Right lung (tissue), 5 donors: ENCODE data around the gene POU3F1. TPM values are rescaled to one million over a fixed set of nuclear protein-coding genes. Genes with fewer than 3 reads are reported as not detected.

ENCODE experiments used
- DNase-seq, 2 donors: peaks; one replicate each; pipeline ENCODE4 v3.0.0-alpha.2; 2013
- polyA plus RNA-seq, 5 donors: library from polyadenylated mRNA; unstranded; fragments of 120-200 nt; gene quantifications; one replicate each; pipeline versions ENCODE4 v1.2.1 to v1.2.3, GENCODE V29; 2013; ENCODE audit warnings: inconsistent platforms in 1 of 5, low replicate concordance in 1 of 5; ENCODE audit not compliant: insufficient read length in 5 of 5, insufficient read depth in 1 of 5

POU3F1 gene
- polyA plus RNA-seq, 5 donors: 0.12 to 0.29 (median 0.16) TPM; not detected in 2

DNA sequence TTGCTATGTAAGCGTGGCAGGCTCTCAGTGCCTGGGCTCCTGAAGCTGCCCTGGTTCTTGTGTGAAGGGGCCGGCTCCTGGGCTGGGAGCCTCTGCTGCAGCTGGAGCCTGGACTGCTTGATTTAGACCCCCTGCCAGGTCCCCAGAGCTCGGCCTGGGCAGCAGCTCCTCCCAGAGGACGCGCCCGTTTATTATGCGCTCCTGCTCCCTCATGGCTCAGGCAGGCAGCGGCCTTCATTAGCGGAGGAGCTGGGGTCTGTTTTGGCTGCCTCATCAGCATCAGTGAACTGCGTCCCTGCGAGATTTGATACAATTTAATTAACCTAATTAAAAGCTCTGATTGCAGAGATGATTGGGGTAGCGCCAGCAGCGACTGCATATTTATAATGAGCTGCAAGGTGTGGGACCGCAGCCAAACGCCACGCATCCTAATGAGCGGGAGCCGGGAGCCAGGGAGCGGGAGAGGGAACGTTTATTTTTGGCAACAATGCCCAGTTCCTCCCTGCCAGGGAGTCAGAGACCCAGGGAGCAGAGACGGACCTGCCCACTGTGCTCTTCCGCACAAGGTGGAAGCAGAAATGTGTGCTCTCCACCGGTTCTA lies 17.4 kb downstream of the POU3F1 start:
- no peak for DNase-seq

DNA sequence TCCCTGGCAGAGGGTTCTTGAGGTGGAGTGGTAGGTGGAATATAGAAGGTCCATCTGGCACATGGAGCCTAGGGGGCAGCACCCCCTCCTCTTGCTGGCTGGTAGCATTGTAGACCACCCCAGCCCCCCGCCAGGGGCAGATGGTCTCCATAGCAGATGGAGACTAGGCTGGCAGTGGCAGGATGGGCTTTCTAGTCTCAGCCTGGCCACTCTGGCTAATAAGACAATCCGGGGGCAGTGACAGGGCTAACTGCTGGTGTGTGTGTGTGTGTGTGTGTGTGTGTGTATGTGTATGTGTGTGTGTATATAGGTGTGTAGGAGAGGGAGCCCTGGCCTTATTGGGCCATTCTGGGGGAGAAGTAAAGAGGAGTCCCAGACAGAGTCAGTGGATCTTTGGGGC lies 17.9 kb downstream of the POU3F1 start:
- no peak for DNase-seq

DNA sequence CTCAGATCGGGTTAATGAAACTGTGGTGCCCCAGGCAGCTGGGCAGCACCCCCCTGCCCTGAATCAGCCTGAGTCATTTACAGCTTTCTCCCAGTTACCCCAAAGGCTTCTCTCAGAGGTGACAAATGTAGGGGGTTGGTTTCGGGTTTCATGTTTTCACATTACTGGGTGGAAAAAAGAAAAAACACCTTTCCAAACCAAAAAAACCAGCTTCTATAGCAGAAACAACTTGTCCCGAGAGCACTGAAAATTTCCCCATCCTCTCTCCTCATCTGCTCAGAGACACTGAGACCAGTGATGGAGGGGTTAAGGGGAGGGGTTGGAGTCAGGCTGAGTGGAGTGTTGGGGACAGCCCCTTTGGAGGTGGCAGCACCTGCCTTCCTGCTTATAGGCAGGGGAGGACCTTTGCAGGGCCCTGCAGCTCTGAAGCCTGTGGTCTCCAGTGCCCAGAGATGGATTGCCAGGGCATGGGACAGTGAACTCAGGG lies 18.4 kb downstream of the POU3F1 start:
- DNase-seq: no peak

DNA sequence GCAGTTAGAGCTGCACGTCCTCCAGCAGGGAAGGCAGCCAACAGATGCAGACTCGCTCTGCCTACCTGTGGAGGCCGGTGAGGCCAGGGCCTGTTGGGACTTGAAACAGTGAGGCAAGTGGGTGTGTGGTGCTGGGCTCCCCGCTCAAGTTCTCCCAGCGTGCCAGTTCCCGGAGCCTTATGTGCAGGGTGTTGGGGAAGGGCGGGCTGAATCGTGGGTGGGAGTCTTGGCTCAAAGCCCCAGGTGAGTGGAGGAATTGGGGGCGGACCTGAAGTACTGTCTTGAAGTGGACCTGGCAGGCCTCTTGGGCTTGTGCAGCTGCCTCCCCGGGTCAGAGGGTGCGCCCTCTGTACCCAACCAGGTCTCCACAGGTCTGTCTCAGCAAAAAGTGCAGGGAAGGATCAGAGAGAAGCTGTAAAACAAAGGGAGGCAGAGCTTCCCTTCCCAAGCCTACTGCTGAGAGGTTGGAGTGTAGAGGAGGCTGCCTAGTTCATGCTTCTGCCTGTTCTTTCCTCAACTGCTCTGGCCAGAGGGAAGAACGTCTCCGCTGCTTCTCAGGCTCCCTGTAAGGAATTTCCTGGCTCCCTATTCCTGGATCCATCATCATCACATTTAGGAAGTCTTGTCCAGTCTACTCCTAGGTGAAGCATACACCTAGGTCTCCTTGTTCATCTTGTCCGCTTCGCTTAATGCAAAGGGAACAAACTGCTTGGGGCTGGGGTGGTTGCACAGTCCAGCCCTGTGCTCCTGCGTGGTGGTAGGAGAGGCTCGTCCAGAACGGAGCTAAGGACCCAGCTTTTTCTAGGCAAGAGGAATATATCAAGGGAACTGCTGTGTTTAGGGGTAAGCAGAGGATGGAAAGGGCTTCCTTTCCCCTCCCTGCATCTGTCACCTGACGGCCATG lies 19.1 kb downstream of the POU3F1 start:
- DNase-seq: no peak

DNA sequence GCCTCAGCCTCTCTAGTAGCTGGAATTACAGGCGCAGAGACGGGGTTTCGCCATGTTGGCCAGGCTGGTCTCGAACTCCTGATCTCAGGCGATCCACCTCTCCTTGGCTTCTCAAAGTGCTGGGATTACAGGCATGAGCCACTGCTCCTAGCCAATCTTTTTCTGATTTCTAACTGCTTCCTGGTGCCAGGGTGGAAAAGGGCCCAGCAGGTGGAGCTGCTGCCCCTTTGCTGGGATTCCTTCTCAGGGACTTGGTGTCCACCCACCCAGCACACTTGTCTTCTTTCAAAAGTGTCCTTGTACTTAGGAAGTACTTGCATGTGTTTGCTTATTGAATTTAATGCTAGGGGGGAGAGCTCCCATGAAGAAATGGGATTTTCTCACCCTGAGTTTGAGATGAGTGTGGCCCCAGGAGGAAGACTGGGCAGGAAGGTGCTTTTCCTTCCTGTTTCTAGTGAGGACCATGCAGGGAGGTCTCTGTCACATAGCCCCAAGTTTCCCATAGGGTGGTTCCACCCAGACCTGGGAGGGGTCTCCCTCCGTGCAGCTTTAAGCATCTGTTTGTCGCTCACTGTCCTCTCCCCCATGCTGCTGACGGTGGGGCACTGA lies 19.9 kb downstream of the POU3F1 start:
- DNase-seq: peak in 1 of 2 donors; percentile 60

DNA sequence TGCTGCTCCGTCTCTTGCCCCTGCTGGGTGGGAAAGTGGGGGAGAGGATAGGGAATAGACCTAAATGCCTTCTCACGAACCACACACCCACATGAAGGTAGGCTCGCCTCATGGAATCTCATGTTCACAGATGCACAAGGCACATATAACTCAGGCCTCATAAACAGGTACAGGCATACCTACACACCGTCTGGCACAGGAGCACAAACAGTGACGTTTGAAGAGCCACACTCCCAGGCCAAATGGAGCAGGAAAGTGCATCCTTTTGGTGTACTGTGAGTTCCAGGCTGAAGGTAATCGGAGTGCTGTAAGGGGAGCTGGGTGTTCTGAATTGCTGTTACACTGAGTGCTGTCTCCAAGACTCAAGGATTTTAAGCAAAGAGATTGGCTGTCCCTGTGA lies 20.9 kb downstream of the POU3F1 start:
- no peak for DNase-seq

DNA sequence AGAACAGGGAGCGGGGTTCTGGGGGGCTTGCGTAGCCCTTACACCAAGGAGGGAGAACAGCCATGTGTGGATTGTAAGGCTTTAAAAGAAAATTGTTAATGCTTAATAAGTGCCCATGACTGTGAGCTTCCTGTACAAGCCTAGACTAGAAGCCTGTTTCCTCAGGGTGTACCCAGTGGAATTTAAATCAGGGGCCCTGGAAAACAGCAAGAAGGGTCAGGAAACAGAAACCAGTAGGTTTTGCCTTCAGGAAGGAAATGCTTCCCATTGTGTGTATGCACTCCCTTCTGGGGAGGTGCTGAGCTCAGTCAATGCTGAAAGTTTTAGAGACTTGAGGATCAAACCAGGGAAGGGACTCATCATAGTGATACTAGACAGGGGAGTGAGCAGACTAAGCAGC lies 21.4 kb downstream of the POU3F1 start:
- no peak for DNase-seq

DNA sequence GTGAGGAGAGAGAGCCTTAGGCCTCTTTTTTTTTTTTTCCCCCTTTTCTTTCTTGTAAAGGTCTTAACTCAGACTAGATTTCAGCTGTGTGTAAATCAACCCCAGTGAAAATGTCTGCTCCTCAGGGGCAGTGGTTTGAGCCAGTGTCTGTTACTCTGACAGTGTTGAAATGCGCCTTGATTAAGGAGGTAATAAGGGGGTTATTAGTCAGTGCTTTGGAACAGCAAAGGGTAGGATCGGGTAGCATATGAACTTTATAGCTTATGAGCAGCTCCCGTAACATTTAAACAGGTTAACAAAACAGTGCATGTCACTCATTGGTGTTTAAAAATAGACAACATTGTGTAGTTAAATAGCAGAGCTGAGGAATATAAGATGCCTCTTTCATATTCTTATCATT lies 23.8 kb downstream of the POU3F1 start:
- DNase-seq: no peak

DNA sequence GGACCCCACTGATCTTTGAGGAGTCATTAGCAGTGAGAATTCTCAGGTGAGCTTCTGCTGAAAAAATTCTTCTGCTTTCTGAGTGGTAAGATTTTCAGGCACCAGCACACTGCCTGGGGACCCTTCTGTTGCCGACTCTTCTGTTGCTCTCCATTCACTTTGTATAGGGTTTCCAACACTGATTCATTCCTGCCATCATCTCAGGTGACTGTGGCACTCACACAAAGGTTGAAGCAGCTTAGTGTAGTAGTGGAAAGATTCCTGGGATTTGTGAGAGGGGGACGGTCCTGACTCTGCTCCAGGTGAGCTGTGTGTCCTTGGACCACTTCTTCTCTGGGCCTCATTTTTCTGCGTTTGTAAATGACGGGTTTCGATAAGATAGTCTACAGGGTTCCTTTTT lies 24.6 kb downstream of the POU3F1 start:
- no peak for DNase-seq

DNA sequence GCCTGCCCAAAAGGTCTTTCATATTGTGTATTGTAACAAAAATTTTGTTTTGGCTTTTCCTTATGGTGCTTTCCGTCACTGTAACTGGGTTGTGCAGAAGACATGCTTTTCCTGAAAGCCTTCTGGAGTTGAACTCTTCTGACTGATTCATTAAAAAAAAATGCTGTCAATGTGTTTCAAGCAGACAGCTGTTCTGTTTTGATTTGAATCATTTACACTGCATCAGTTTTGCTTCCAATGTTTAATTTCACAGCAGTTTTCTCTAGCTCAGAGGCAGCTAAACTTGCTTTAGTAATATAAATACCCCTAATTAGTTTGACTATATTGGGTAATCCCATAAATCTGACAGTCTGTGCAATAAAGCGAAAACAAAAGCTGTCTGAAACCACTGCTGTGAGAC lies 26.2 kb downstream of the POU3F1 start:
- no peak for DNase-seq

DNA sequence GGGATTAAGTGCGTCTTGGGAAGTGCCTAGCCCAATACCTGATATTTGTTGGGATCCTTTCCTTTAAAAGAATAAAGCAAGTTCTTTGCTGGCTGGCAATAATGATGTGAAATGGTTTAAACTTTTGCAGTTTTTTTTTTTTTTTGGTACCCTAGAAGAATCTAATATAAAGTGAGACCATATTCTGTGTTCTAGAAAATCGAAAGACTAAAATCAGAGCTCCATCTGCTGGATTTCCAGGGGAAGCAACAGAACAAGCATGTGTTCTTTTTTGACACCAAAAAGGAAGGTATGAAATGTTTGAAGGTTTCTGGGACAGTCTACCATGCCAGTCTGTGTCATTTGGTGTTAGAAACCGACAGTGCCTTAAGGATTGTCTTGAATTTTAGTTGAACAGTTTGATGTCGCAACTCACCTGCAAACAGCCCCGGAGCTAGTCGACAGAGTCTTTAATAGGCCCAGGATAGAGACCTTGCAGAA lies 27.7 kb downstream of the POU3F1 start:
- DNase-seq: no peak

DNA sequence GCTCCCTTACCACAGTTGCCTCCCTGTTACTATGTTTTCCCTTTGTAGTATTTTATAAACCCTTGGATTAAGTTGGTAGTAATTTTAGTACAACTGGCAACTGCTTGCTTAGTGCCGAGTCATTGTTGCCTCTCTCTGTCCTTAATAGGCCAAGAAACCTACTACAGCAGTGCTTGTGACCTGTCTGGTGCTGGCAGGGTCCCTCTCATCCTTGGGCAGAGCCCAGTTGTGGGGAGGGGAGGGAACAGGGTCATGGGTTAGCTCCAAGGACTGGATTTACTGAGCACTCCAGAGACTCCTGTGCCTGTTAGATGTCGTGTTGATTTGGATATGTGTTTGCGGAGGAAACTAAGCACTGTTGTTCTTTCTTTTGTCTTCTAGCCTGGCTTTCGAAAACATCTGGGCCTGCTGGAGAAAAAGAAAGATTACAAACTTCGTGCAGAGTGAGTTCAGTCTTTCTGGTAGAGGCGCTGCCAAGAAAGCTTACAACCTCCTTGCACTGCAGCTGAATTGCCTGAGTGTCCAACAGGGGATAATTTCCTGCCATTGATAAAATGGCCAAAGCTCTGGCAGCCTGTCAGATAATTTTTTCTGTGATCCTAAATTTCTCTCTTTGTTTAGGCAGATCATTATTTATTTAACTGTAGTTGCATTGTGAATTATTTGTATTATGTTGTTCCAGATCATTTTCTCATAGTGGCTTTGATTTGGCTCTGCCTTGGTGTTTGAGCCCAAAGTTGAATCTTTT lies 30.4 kb downstream of the POU3F1 start:
- peak; percentile 87 to 93 for DNase-seq

DNA sequence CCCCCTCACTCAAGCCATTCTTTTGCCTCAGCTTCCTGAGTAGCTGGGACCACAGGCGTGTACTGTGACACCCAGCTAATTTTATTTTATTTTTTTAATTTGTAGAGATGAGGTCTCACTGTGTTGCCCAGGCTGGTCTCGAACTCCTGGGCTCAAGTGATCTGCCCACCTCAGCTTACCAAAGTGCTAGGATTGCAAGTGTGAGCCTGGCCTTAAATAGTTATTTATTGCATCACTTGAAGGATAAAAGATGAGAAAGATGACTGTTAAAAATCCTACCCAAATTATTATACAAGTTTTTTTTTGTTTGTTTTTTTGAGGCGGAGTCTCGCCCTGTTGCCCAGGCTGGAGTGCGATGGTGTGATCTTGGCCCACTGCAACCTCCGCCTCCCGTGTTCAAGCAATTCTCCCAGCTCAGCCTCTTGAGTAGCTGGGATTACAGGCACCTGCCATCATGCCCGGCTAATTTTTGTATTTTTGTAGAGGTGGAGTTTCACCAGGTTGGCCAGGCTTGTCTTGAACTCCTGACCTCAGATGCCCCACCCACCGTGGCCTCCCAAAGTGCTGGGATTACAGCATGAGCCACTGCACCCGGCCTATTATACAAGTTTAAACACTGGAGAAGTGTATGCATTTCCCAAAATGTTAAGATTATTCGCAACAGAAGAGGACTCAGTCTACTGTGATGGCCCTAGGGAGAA lies 31.7 kb downstream of the POU3F1 start:
- DNase-seq: no peak

DNA sequence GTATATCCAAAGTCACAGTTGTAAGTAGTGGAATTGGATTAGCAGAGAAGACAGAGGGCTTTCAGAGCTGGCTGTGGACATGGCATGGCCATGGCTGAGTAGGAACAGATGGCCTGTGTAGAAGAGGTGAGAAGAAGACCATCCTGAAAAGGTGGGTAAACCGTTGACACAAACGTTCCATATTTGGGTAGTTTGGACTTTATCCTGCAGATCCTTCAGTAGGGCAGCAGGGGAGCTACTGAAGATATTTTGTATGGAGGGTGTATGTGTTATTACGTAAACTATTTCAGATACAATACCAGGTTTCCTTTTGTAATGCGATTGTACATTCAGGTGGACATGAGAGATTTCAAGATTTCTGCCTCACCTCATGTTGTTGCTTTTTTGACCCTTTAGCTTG lies 32.4 kb downstream of the POU3F1 start:
- DNase-seq: no peak

DNA sequence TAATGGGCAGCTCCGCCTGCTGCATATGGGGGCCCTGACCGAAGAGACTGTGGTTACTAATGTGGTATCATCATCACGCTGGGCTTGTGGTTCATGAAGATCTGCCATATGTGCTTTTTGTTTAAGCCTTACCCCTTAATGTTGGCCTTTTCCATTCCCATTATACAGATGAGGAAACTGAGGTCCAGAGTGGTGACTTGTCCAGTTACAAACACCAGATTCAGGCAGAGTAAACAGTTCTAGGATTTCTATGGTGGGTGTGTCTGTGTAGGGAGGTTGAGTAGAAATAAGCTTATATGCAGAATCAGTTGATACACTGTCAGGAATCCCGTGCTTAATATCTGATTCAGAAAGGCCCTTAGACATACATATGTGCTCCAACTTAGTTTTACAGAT lies 33.4 kb downstream of the POU3F1 start:
- no peak for DNase-seq

DNA sequence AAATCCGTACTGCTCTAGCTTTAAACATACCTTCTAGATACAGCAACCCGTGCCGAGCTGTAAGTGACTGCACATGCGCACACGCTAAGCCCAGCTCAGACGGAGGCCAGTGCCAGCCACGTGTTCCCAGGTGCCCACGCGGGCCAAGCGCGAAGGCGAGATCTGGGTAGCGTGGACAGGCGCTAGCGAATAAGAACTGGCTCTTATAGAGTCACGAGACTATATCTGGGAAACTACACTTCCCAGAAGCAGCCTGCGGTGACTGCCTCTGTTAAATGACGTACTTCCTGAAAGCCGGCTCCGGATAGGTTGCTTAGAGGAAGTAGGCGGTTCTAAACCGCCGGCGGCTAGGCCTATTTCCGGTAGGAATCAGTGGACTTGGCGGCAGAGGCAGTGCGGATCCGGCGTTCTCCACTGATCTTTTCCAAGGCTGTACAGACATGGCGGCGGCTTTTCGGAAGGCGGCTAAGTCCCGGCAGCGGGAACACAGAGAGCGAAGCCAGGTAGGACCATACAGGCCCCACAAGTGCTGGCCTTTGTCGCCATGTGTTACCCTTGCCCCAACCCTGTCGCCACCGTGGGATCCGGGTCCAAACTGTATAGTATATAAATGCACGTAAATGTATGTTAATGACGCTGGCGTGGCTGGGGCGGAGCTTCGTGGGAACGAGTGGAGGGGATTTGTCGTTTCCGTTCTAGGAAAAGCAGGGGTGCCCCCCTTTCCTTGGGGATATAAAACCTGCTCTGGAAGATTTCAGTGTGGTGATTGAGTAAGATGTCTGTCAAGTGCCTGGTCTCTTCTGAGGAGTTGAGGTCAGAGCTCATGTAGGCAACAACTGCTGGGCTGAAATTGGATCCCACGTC lies 34.0 kb downstream of the POU3F1 start, which contains the start of gene UTP11:
Gene UTP11 (plus strand): TSS at position 372 of the 864 bp plus-strand sequence. CDS start 69 bp downstream, at position 441.
- peak; percentile 96 to 97 for DNase-seq

DNA sequence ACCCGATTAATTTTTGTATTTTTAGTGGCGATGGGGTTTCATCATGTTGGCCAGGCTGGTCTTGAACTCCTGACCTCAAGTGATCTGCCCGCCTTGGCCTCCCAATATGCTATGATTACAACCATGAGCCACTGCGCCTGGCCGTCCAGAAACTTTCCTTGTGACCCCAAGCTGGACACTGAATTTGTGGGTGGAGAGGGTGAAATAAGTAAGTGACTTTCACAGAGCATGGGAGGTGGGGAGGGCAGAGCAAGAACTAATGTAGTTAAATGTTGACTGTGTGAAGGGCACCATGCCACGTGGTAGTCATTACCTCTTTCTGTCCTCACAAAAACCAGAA lies 36.8 kb downstream of the POU3F1 start:
- DNase-seq: no peak

DNA sequence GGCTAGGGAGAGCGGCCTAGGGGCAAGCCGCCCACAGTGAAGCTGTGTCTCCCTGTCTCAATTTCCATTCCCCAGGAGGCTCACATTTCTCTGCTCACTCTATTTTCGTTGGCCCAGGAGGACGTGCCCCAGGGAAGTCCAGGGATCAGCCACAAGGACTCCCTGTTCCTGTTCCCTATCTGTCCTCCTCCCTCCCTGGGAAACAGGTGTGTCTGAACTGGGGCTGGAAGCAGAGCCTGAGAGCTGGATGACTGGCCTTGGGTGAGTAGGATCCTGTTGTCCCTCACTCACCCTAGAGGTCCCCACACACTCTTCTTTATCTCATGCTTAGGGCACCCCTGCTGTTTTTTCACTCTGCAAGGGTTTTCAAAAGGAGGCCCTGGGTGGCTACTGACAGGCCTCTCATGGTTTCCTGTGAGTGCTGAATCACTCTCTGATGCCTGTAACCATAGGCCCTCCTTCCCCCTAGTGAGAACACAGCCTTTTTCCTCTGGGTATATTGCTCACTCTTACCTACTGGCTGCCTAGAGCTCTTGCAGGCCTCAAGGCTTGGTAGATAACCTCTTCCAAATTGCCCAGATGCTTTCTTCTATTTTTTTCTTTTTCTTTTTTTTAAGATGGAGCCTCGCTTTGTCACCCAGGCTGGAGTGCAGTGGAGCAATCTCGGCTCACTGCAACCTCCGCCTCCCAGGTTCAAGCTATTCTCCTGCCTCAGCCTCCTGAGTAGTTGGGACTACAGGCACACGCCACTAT lies 37.3 kb downstream of the POU3F1 start:
- no peak for DNase-seq
